IPS DF 6.9 (cell line): ENCODE data around the gene FOSL1.

Source experiments
- DNase-seq: peaks from one replicate; pipeline ENCODE4 v3.0.0-alpha.2; 2013; ENCODE audit warnings: low read depth, low spot score
- H3K27ac ChIP-seq: one replicate; pipeline ENCODE4 v1.5.1; 2013; ENCODE audit warnings: low read length, control low read depth
- H3K27me3 ChIP-seq: 2 replicates; pipeline ENCODE4 v1.6.1; 2013; ENCODE audit warnings: mild to moderate bottlenecking, low read length; ENCODE audit not compliant: control insufficient read depth, insufficient read depth
- H3K36me3 ChIP-seq: 2 replicates; pipeline ENCODE4 v1.6.1; 2013; ENCODE audit warnings: low read length; ENCODE audit not compliant: control insufficient read depth, insufficient read depth
- H3K4me1 ChIP-seq: 2 replicates; pipeline ENCODE4 v1.6.1; 2013; ENCODE audit warnings: low read length; ENCODE audit not compliant: control insufficient read depth, insufficient read depth
- H3K4me3 ChIP-seq: 2 replicates; pipeline ENCODE4 v1.5.1; 2013; ENCODE audit warnings: mild to moderate bottlenecking, low read length
- H3K9me3 ChIP-seq: 2 replicates; pipeline ENCODE4 v1.6.1; 2013; ENCODE audit warnings: low read length, inconsistent platforms; ENCODE audit not compliant: control insufficient read depth, insufficient read depth
- WGBS: extraction: QIAGEN DNeasy Blood & Tissue Kit; methylation state at CpG from one replicate; pipeline ENCODE4 v1.1.7; 2013; ENCODE audit warnings: mixed read lengths, missing lambda C conversion rate; ENCODE audit not compliant: insufficient read length, insufficient coverage; 5-methylcytosine and 5-hydroxymethylcytosine counted together

FOSL1 gene

GRCh38 chr11:65920372-65920802 lies 20.2 kb upstream of the FOSL1 start:
- Histone ChIP-seq H3K27me3 (no peaks in the 10 kb centered on the region), H3K4me1 (no peaks in the 10 kb centered on the region; the same call in 1 of the 2 replicates), H3K27ac (no peak overlapping the region), H3K36me3 (peaks cover 4% of the 10 kb centered on the region; the same call in 1 of the 2 replicates), H3K4me3 (peak overlapping the region; percentile 78; the same call in 1 of the 2 replicates), H3K9me3 (no peaks in the 10 kb centered on the region)
- DNase-seq = no peak
- no CpG with 5 or more reads among the region's 15 CpGs for WGBS

GRCh38 chr11:65919573-65920371 lies 19.6 kb upstream of the FOSL1 start:
- WGBS = no CpG with 5 or more reads among the region's 60 CpGs
- no peak for DNase-seq
- H3K4me3 ChIP-seq = peak overlapping the region; percentile 78; the same call in 1 of the 2 replicates
- H3K9me3 ChIP-seq = no peaks in the 10 kb centered on the region
- H3K27me3 ChIP-seq = no peaks in the 10 kb centered on the region
- H3K4me1 ChIP-seq = peaks cover 2% of the 10 kb centered on the region; the same call in 1 of the 2 replicates
- no peak overlapping the region for H3K27ac ChIP-seq
- peaks cover 4% of the 10 kb centered on the region; the same call in 1 of the 2 replicates for H3K36me3 ChIP-seq

- H3K36me3 ChIP-seq = peaks cover 4% of the 10 kb centered on the region; the same call in 1 of the 2 replicates
- no peaks in the 10 kb centered on the region for H3K27me3 ChIP-seq
- no peak within 1 kb of the TSS for H3K27ac ChIP-seq
- H3K4me3 ChIP-seq = peak within 1 kb of the TSS; percentile 92
- no peaks in the 10 kb centered on the region for H3K9me3 ChIP-seq
- no CpG with 5 or more reads among the region's 59 CpGs for WGBS
- peaks cover 2% of the 10 kb centered on the region; the same call in 1 of the 2 replicates for H3K4me1 ChIP-seq
- peak; percentile 85 for DNase-seq
These were observed 19.0 kb upstream of the FOSL1 start, which contains the start of gene DRAP1 for GRCh38 chr11:65919141-65919572. Gene DRAP1 (plus strand): TSS chr11:65919426. CDS start chr11:65919502, 76 bp downstream.

- no CpG with 5 or more reads among the region's 77 CpGs for WGBS
- no peak for DNase-seq
- H3K9me3 ChIP-seq = no peaks in the 10 kb centered on the region
- H3K27ac ChIP-seq = no peak within 1 kb of the TSS
- H3K4me1 ChIP-seq = peaks cover 2% of the 10 kb centered on the region; the same call in 1 of the 2 replicates
- peak within 1 kb of the TSS; percentile 92 for H3K4me3 ChIP-seq
- no peaks in the 10 kb centered on the region for H3K27me3 ChIP-seq
- H3K36me3 ChIP-seq = peaks cover 4% of the 10 kb centered on the region; the same call in 1 of the 2 replicates
These were observed 18.3 kb upstream of the FOSL1 start, which contains the start of gene C11orf68 for GRCh38 chr11:65918211-65919140. Gene C11orf68 (minus strand): TSS chr11:65919062. CDS start chr11:65919031, 31 bp downstream.

GRCh38 chr11:65917434-65918210 lies 17.4 kb upstream of the FOSL1 start:
- no CpG with 5 or more reads among the region's 35 CpGs for WGBS
- peak overlapping the region; percentile 92; the same call in 1 of the 2 replicates for H3K4me3 ChIP-seq
- no peak for DNase-seq
- no peaks in the 10 kb centered on the region for H3K9me3 ChIP-seq
- H3K36me3 ChIP-seq = peaks cover 4% of the 10 kb centered on the region; the same call in 1 of the 2 replicates
- H3K27me3 ChIP-seq = no peaks in the 10 kb centered on the region
- H3K4me1 ChIP-seq = peaks cover 2% of the 10 kb centered on the region; the same call in 1 of the 2 replicates
- H3K27ac ChIP-seq = no peak overlapping the region

- no CpG with 5 or more reads among the region's 3 CpGs for WGBS
- Histone ChIP-seq H3K36me3 (peaks cover 2% of the 10 kb centered on the region; the same call in 1 of the 2 replicates), H3K9me3 (no peaks in the 10 kb centered on the region), H3K27me3 (no peaks in the 10 kb centered on the region), H3K27ac (no peak overlapping the region), H3K4me1 (peaks cover 2% of the 10 kb centered on the region; the same call in 1 of the 2 replicates), H3K4me3 (no peak overlapping the region)
- DNase-seq = no peak
These were observed 16.9 kb upstream of the FOSL1 start for GRCh38 chr11:65917077-65917433.

- H3K27me3 ChIP-seq = no peaks in the 10 kb centered on the region
- H3K27ac ChIP-seq = no peak overlapping the region
- no peak for DNase-seq
- H3K4me1 ChIP-seq = peaks cover 3% of the 10 kb centered on the region; the same call in 1 of the 2 replicates
- H3K36me3 ChIP-seq = no peaks in the 10 kb centered on the region; the same call in 1 of the 2 replicates
- no peaks in the 10 kb centered on the region for H3K9me3 ChIP-seq
- WGBS = no CpG with 5 or more reads among the region's 7 CpGs
- no peak overlapping the region for H3K4me3 ChIP-seq
These were observed 16.2 kb upstream of the FOSL1 start for GRCh38 chr11:65916391-65916790.

GRCh38 chr11:65915821-65916251 lies 15.6 kb upstream of the FOSL1 start:
- DNase-seq = no peak
- H3K4me1 ChIP-seq = peaks cover 3% of the 10 kb centered on the region; the same call in 1 of the 2 replicates
- no peak overlapping the region for H3K4me3 ChIP-seq
- no peaks in the 10 kb centered on the region; the same call in 1 of the 2 replicates for H3K36me3 ChIP-seq
- no peak overlapping the region for H3K27ac ChIP-seq
- no CpG with 5 or more reads among the region's 13 CpGs for WGBS
- H3K27me3 ChIP-seq = no peaks in the 10 kb centered on the region
- no peaks in the 10 kb centered on the region for H3K9me3 ChIP-seq

GRCh38 chr11:65915101-65915820 lies 15.1 kb upstream of the FOSL1 start:
- Histone ChIP-seq H3K27me3 (no peaks in the 10 kb centered on the region), H3K9me3 (no peaks in the 10 kb centered on the region), H3K27ac (no peak overlapping the region), H3K4me1 (peaks cover 3% of the 10 kb centered on the region; the same call in 1 of the 2 replicates), H3K4me3 (no peak overlapping the region), H3K36me3 (no peaks in the 10 kb centered on the region; the same call in 1 of the 2 replicates)
- WGBS = no CpG with 5 or more reads among the region's 10 CpGs
- DNase-seq = no peak
